Neutrophil (primary cell): ENCODE results near the gene OLFML1.

Source experiments
- H3K27ac ChIP-seq: fragments of 200-600 bp; sonication (generic); 2 replicates; pipeline ENCODE4 v1.5.1; 2016; ENCODE audit warnings: mild to moderate bottlenecking, moderate library complexity
- H3K27me3 ChIP-seq: fragments of 200-600 bp; sonication (generic); 2 replicates; pipeline ENCODE4 v1.6.0; 2016; ENCODE audit warnings: mild to moderate bottlenecking
- H3K36me3 ChIP-seq: fragments of 200-600 bp; sonication (generic); 2 replicates; pipeline ENCODE4 v1.5.1; 2017
- H3K4me1 ChIP-seq, 2 experiments: fragments of 200-600 bp in 1 of 2; sonication (generic) in 1 of 2; 1 replicate in 1 of 2; 2 replicates in 1 of 2; pipeline versions ENCODE4 v1.5.1 to v1.6.1; 2013 to 2016; ENCODE audit warnings: low read depth in 1 of 2, low read length in 1 of 2, mild to moderate bottlenecking in 1 of 2, moderate library complexity in 1 of 2; ENCODE audit not compliant: control insufficient read depth in 1 of 2, insufficient read depth in 1 of 2
- H3K4me3 ChIP-seq, 2 experiments: fragments of 200-600 bp in 1 of 2; sonication (generic) in 1 of 2; 1 replicate in 1 of 2; 2 replicates in 1 of 2; pipeline ENCODE4 v1.5.1; 2013 to 2016; ENCODE audit warnings: low read depth in 1 of 2, low read length in 1 of 2, mild to moderate bottlenecking in 1 of 2, moderate library complexity in 1 of 2
- H3K9me3 ChIP-seq: fragments of 200-600 bp; sonication (generic); 2 replicates; pipeline ENCODE4 v1.5.1; 2016
- CTCF ChIP-seq: fragments of 200-600 bp; sonication (generic); IDR thresholded peaks from 2 replicates; pipeline ENCODE4 v1.5.1; 2016; ENCODE audit warnings: antibody characterized with exemption

Gene OLFML1

GRCh38 chr11:7538466-7539454, 53.5 kb downstream of the OLFML1 start:
- Histone ChIP-seq H3K4me3 (no peak overlapping the region), H3K27ac (no peak overlapping the region), H3K9me3 (no peaks in the 10 kb centered on the region), H3K36me3 (no peaks in the 10 kb centered on the region), H3K4me1 (no peaks in the 10 kb centered on the region), H3K27me3 (peaks cover 43% of the 10 kb centered on the region)
- no peak for TF ChIP-seq CTCF

- Histone ChIP-seq H3K9me3 (no peaks in the 10 kb centered on the region), H3K4me1 (no peaks in the 10 kb centered on the region), H3K4me3 (no peak overlapping the region), H3K27ac (no peak overlapping the region), H3K36me3 (no peaks in the 10 kb centered on the region), H3K27me3 (peaks cover 28% of the 10 kb centered on the region)
- no peak for TF ChIP-seq CTCF
These were observed 55.7 kb downstream of the OLFML1 start for GRCh38 chr11:7540830-7541555.

- Histone ChIP-seq H3K36me3 (no peaks in the 10 kb centered on the region), H3K4me3 (no peak overlapping the region), H3K4me1 (no peaks in the 10 kb centered on the region), H3K27me3 (peaks cover 5% of the 10 kb centered on the region), H3K27ac (no peak overlapping the region), H3K9me3 (no peaks in the 10 kb centered on the region)
- TF ChIP-seq CTCF = no peak
These were observed 58.0 kb downstream of the OLFML1 start for GRCh38 chr11:7543302-7543701.

GRCh38 chr11:7544021-7544420, 58.7 kb downstream of the OLFML1 start:
- Histone ChIP-seq H3K4me3 (no peak overlapping the region), H3K27me3 (no peaks in the 10 kb centered on the region), H3K27ac (no peak overlapping the region), H3K9me3 (no peaks in the 10 kb centered on the region), H3K36me3 (no peaks in the 10 kb centered on the region), H3K4me1 (no peaks in the 10 kb centered on the region)
- no peak for TF ChIP-seq CTCF

- H3K27me3 ChIP-seq = no peaks in the 10 kb centered on the region
- no peaks in the 10 kb centered on the region for H3K4me1 ChIP-seq
- H3K9me3 ChIP-seq = no peaks in the 10 kb centered on the region
- H3K27ac ChIP-seq = no peak overlapping the region
- no peak for TF ChIP-seq CTCF
- no peaks in the 10 kb centered on the region for H3K36me3 ChIP-seq
- H3K4me3 ChIP-seq = no peak overlapping the region
These were observed 60.3 kb downstream of the OLFML1 start for GRCh38 chr11:7545611-7546010.
